ENCODE results near the gene CDK9. TPM values are rescaled to one million over a fixed set of nuclear protein-coding genes. Genes with fewer than 3 reads are reported as not detected.
A peak's percentile ranks its signal among the peaks of the same experiment; 100 is the strongest.

The CDK9 gene
- total RNA-seq, 2 experiments from 2014 or later: 63.8 to 80.4 TPM

GRCh38 chr9:127790094-127790855, 4.4 kb downstream of the CDK9 start:
- intact Hi-C loops (cut with DNase I, micrococcal nuclease): no loop called here
- H3K27ac Mint-ChIP-seq: peak overlapping the region; percentile 48
- ChIA-PET CTCF (no interaction called here), POLR2A (no interaction called here)
- ATAC-seq (no peak), DNase-seq (no peak)
- H3K36me3 Mint-ChIP-seq (ENCODE audit: low read depth): peaks cover 50% of the 10 kb centered on the region
- peaks cover 35% of the 10 kb centered on the region for H3K4me1 Mint-ChIP-seq
- no peaks in the 10 kb centered on the region for H3K27me3 Mint-ChIP-seq
- no peaks in the 10 kb centered on the region for H3K9me3 Mint-ChIP-seq (ENCODE audit: low read depth)
- H3K4me3 Mint-ChIP-seq: no peak overlapping the region

- Mint-ChIP-seq H3K36me3 (ENCODE audit: low read depth) (peaks cover 50% of the 10 kb centered on the region), H3K27ac (no peak overlapping the region), H3K27me3 (no peaks in the 10 kb centered on the region), H3K4me1 (peaks cover 40% of the 10 kb centered on the region), H3K9me3 (ENCODE audit: low read depth) (no peaks in the 10 kb centered on the region), H3K4me3 (no peak overlapping the region)
- DNase-seq: no peak
- intact Hi-C loops (cut with DNase I, micrococcal nuclease): no loop called here
- ChIA-PET CTCF (no interaction called here), POLR2A (no interaction called here)
- no peak for ATAC-seq
Measured at GRCh38 chr9:127791085-127791484, 5.3 kb downstream of the CDK9 start.

GRCh38 chr9:127792417-127793031, 6.7 kb downstream of the CDK9 start:
- Mint-ChIP-seq H3K27ac (peak overlapping the region; percentile 12), H3K9me3 (ENCODE audit: low read depth) (no peaks in the 10 kb centered on the region)
- ATAC-seq: no peak

GRCh38 chr9:127793093-127793708, 7.4 kb downstream of the CDK9 start:
- ChIA-PET POLR2A (interaction anchor here (0.7 to 1.2 kb wide), 4 partner anchors 9 to 146 kb away, joined by 3 to 6 read pairs (median 4); partner anchors contain the start of genes PTRH1, TOR2A and TTC16), CTCF (interaction anchor here (0.7 kb wide), 2 partner anchors 21 to 47 kb away, joined by 3 read pairs; no protein-coding TSS in a partner anchor)
- intact Hi-C loops (cut with DNase I, micrococcal nuclease): no loop called here
- DNase-seq (no peak), ATAC-seq (no peak)
- H3K9me3 Mint-ChIP-seq (ENCODE audit: low read depth): no peaks in the 10 kb centered on the region
- H3K27me3 Mint-ChIP-seq: no peaks in the 10 kb centered on the region
- peaks cover 43% of the 10 kb centered on the region for H3K4me1 Mint-ChIP-seq
- H3K36me3 Mint-ChIP-seq (ENCODE audit: low read depth): peaks cover 34% of the 10 kb centered on the region
- peak overlapping the region; percentile 63 for H3K27ac Mint-ChIP-seq
- H3K4me3 Mint-ChIP-seq: no peak overlapping the region

More at GRCh38 chr9:127792417-127793031, 6.7 kb downstream of the CDK9 start:
- Mint-ChIP-seq H3K36me3 (ENCODE audit: low read depth) (peaks cover 39% of the 10 kb centered on the region), H3K27me3 (no peaks in the 10 kb centered on the region), H3K4me3 (no peak overlapping the region), H3K4me1 (peaks cover 44% of the 10 kb centered on the region)
- CTCF ChIA-PET: interaction anchor here (0.7 to 0.9 kb wide), 4 partner anchors 13 to 58 kb away, joined by 3 to 4 read pairs (median 3); partner anchors contain the start of gene TOR2A
- no peak for DNase-seq
- POLR2A ChIA-PET: interaction anchor here (0.7 to 1.2 kb wide), 5 partner anchors 10 to 77 kb away, joined by 3 to 5 read pairs (median 4); partner anchors contain the start of genes PTRH1, TOR2A and TTC16
- intact Hi-C loops (cut with DNase I, micrococcal nuclease): no loop called here

GRCh38 chr9:127794001-127794791, 8.4 kb downstream of the CDK9 start:
- ATAC-seq: no peak
- POLR2A ChIA-PET: no interaction called here

GRCh38 chr9:127796225-127796813, 10.5 kb downstream of the CDK9 start:
- ATAC-seq: peak; percentile 36
- Mint-ChIP-seq H3K9me3 (ENCODE audit: low read depth) (no peaks in the 10 kb centered on the region), H3K4me1 (peaks cover 26% of the 10 kb centered on the region), H3K27me3 (no peaks in the 10 kb centered on the region), H3K27ac (peak overlapping the region; percentile 62), H3K36me3 (ENCODE audit: low read depth) (peaks cover 10% of the 10 kb centered on the region), H3K4me3 (no peak overlapping the region)
- ChIA-PET POLR2A (interaction anchor here (0.6 kb wide), 1 partner anchor 45 kb away, joined by 6 read pairs; no protein-coding TSS in a partner anchor), CTCF (interaction anchor here (1.4 kb wide), 1 partner anchor 25 kb away, joined by 3 read pairs; no protein-coding TSS in a partner anchor)
- intact Hi-C loops (cut with DNase I, micrococcal nuclease): no loop called here
- no peak for DNase-seq

More at GRCh38 chr9:127794001-127794791, 8.4 kb downstream of the CDK9 start:
- CTCF ChIA-PET: no interaction called here
- peaks cover 25% of the 10 kb centered on the region for H3K36me3 Mint-ChIP-seq (ENCODE audit: low read depth)
- no peak for DNase-seq
- no peaks in the 10 kb centered on the region for H3K27me3 Mint-ChIP-seq
- no peak overlapping the region for H3K4me3 Mint-ChIP-seq
- H3K9me3 Mint-ChIP-seq (ENCODE audit: low read depth): no peaks in the 10 kb centered on the region
- intact Hi-C loops (cut with DNase I, micrococcal nuclease): no loop called here
- H3K4me1 Mint-ChIP-seq: peaks cover 33% of the 10 kb centered on the region
- no peak overlapping the region for H3K27ac Mint-ChIP-seq

- CTCF ChIA-PET: interaction anchor here (1.3 to 1.9 kb wide), 2 partner anchors 62 to 124 kb away, joined by 3 to 5 read pairs; partner anchors contain the start of gene TOR2A
Measured at GRCh38 chr9:127796852-127797370, 11.1 kb downstream of the CDK9 start.

GRCh38 chr9:127801955-127802575, 16.2 kb downstream of the CDK9 start:
- H3K4me1 Mint-ChIP-seq: peaks cover 32% of the 10 kb centered on the region
- ChIA-PET POLR2A (interaction anchor here (0.6 to 1.9 kb wide), 3 partner anchors 9 to 233 kb away, joined by 3 to 5 read pairs (median 3); no protein-coding TSS in a partner anchor), CTCF (interaction anchor here (0.6 to 1.1 kb wide), 5 partner anchors 13 to 68 kb away, joined by 3 to 5 read pairs (median 4); partner anchors contain the start of genes CDK9 and TOR2A)
- ATAC-seq (no peak), DNase-seq (no peak)
- H3K27ac Mint-ChIP-seq: peak overlapping the region; percentile 69
- peak overlapping the region; percentile 98 for H3K4me3 Mint-ChIP-seq
- H3K27me3 Mint-ChIP-seq: no peaks in the 10 kb centered on the region
- H3K9me3 Mint-ChIP-seq (ENCODE audit: low read depth): no peaks in the 10 kb centered on the region
- peaks cover 14% of the 10 kb centered on the region for H3K36me3 Mint-ChIP-seq (ENCODE audit: low read depth)
- intact Hi-C loops (cut with DNase I, micrococcal nuclease): loop anchor here (1.0 to 5.0 kb wide), 11 partner anchors 16 to 654 kb away; partner anchors contain the start of genes CDK9 (in 2 of the 2), ST6GALNAC4 (in 2 of the 2), ODF2 (in 1 of the 2) and PTRH1 (in 1 of the 2)

More at GRCh38 chr9:127796852-127797370, 11.1 kb downstream of the CDK9 start:
- Mint-ChIP-seq H3K27ac (peak overlapping the region; percentile 62), H3K4me3 (peak overlapping the region; percentile 35), H3K36me3 (ENCODE audit: low read depth) (peaks cover 10% of the 10 kb centered on the region), H3K27me3 (no peaks in the 10 kb centered on the region), H3K9me3 (ENCODE audit: low read depth) (no peaks in the 10 kb centered on the region), H3K4me1 (peaks cover 29% of the 10 kb centered on the region)
- ATAC-seq: peak; percentile 22
- intact Hi-C loops (cut with DNase I, micrococcal nuclease): no loop called here
- POLR2A ChIA-PET: interaction anchor here (0.6 kb wide), 2 partner anchors 9 to 44 kb away, joined by 3 to 6 read pairs; no protein-coding TSS in a partner anchor
- no peak for DNase-seq

GRCh38 chr9:127802576-127803443, 17.0 kb downstream of the CDK9 start, which contains the start of gene FPGS:
Gene FPGS (plus strand): TSS chr9:127802882. CDS start chr9:127802925, 43 bp downstream.
- POLR2A ChIA-PET: interaction anchor here (0.8 to 1.9 kb wide), 2 partner anchors 10 to 32 kb away, joined by 3 to 5 read pairs; no protein-coding TSS in a partner anchor
- Mint-ChIP-seq H3K27ac (peak within 1 kb of the TSS; percentile 95), H3K9me3 (ENCODE audit: low read depth) (no peaks in the 10 kb centered on the region), H3K4me1 (peaks cover 26% of the 10 kb centered on the region), H3K36me3 (ENCODE audit: low read depth) (peaks cover 17% of the 10 kb centered on the region), H3K27me3 (no peaks in the 10 kb centered on the region), H3K4me3 (peak within 1 kb of the TSS; percentile 98)
- DNase-seq (peak; percentile 93), ATAC-seq (peak; percentile 86)
- CTCF ChIA-PET: interaction anchor here (0.6 to 1.1 kb wide), 4 partner anchors 13 to 68 kb away, joined by 3 to 5 read pairs (median 4); partner anchors contain the start of genes CDK9 and TOR2A
- intact Hi-C loops (cut with DNase I, micrococcal nuclease): loop anchor here (1.0 to 5.0 kb wide), 13 partner anchors 17 to 653 kb away; partner anchors contain the start of genes CDK9 (in 2 of the 2), ST6GALNAC4 (in 2 of the 2), ODF2 (in 1 of the 2) and PTGES2 (in 1 of the 2)
